Sigmoid colon (tissue), 7 donors: Measurements from ENCODE around the gene SEC23B. TPM values are rescaled to one million over a fixed set of nuclear protein-coding genes. Genes with fewer than 3 reads are reported as not detected.

ENCODE experiments used
- DNase-seq: peaks from one replicate; pipeline ENCODE4 v3.0.0-alpha.2; 2019
- H3K27ac ChIP-seq, 4 donors: fragments of 200-600 bp; sonication (generic); one replicate each; pipeline ENCODE4 v1.5.1; 2016 to 2019; ENCODE audit warnings: mild to moderate bottlenecking in 1 of 4
- H3K27me3 ChIP-seq, 3 donors: fragments of 200-600 bp; sonication (generic); one replicate each; pipeline ENCODE4 v1.5.1; 2019; ENCODE audit warnings: mild to moderate bottlenecking in 1 of 3
- H3K36me3 ChIP-seq, 4 donors: fragments of 200-600 bp; sonication (generic); one replicate each; pipeline ENCODE4 v1.5.1; 2016 to 2019
- H3K4me1 ChIP-seq, 4 donors: fragments of 200-600 bp; sonication (generic); one replicate each; pipeline ENCODE4 v1.5.1; 2017 to 2019
- H3K4me3 ChIP-seq, 4 donors: fragments of 200-600 bp; sonication (generic); one replicate each; pipeline ENCODE4 v1.5.1; 2017 to 2019; ENCODE audit warnings: mild to moderate bottlenecking in 2 of 4, moderate library complexity in 1 of 4
- H3K9me3 ChIP-seq, 4 donors: fragments of 200-600 bp in 3 of 4; sonication (generic) in 3 of 4; one replicate each; pipeline versions ENCODE4 v1.5.1 to v1.6.1; 2013 to 2019
- CTCF ChIP-seq, 4 experiments: fragments of 450-650 bp in 3 of 4; fragments of 200-600 bp in 1 of 4; IDR thresholded peaks; one replicate each; pipeline ENCODE4 v1.5.1; 2016 to 2019; ENCODE audit warnings: antibody characterized with exemption in 4 of 4, mild to moderate bottlenecking in 3 of 4, moderate library complexity in 2 of 4
- EP300 ChIP-seq, 4 donors: sonication (generic); formaldehyde crosslinking; IDR thresholded peaks; one replicate each; pipeline ENCODE4 v1.6.1; 2017; ENCODE audit warnings: antibody characterized with exemption in 4 of 4
- POLR2A ChIP-seq, 2 donors: fragments of 450-650 bp; IDR thresholded peaks; one replicate each; pipeline ENCODE4 v1.6.1; 2016; ENCODE audit warnings: antibody characterized with exemption in 2 of 2, mild to moderate bottlenecking in 2 of 2, moderate library complexity in 2 of 2
- POLR2AphosphoS5 ChIP-seq, 4 donors: sonication (generic); formaldehyde crosslinking; IDR thresholded peaks; one replicate each; pipeline ENCODE4 v1.6.1; 2017; ENCODE audit warnings: antibody characterized with exemption in 4 of 4
- WGBS, 2 donors: extraction: QIAGEN DNeasy Blood & Tissue Kit; methylation state at CpG; one replicate each; pipeline ENCODE4 v1.1.7; 2013; 5-methylcytosine and 5-hydroxymethylcytosine counted together
- intact Hi-C: fragments of 100-400 bp; cut with DNase I; formaldehyde crosslinking; loops from one replicate; pipeline ENCODE4 v1.15.1; 2023
- polyA plus RNA-seq, 3 donors: library from polyadenylated mRNA; stranded (reverse); fragments of 200-250 nt; gene quantifications; one replicate each; pipeline ENCODE4 v1.2.3, GENCODE V29; 2013
- total RNA-seq, 4 donors: library from RNA; depleted of rRNA; stranded (reverse); fragments of >200 nt; gene quantifications; one replicate each; pipeline ENCODE4 v1.1.0, GENCODE V29; 2016
- donor health status: healthy with polysubstance abuse.
- donor health status: Bipolar disorder and iron deficiency.
- donor health status: healthy.

Gene SEC23B
- total and polyA plus RNA-seq, 7 donors: 10.5 to 31.4 (median 14.2) TPM

- no peak for DNase-seq
- Histone ChIP-seq H3K9me3 (no peaks in the 10 kb centered on the region), H3K36me3 (peaks cover 2 to 90% (median 26%) of the 10 kb centered on the region in 4 donors), H3K27me3 (no peaks in the 10 kb centered on the region), H3K4me3 (no peak overlapping the region), H3K4me1 (no peaks in the 10 kb centered on the region), H3K27ac (no peak overlapping the region)
- intact Hi-C loops: no loop called here
- TF ChIP-seq POLR2AphosphoS5 (IDR thresholded peaks at IDR 0.05): no peak
- no peak for TF ChIP-seq POLR2A (IDR thresholded peaks at IDR 0.05)
- no peak for TF ChIP-seq EP300 (IDR thresholded peaks at IDR 0.05)
- no peak for TF ChIP-seq CTCF (IDR thresholded peaks at IDR 0.05)
- WGBS, 2 donors: 87 to 97% methylated on average over 1 of the region's 1 CpG
Observed at GRCh38 chr20:18477218-18477617, 30.5 kb upstream of the SEC23B start.

GRCh38 chr20:18477821-18478220 lies 29.9 kb upstream of the SEC23B start:
- Histone ChIP-seq H3K9me3 (no peaks in the 10 kb centered on the region), H3K4me3 (no peak overlapping the region), H3K27me3 (no peaks in the 10 kb centered on the region), H3K4me1 (no peaks in the 10 kb centered on the region), H3K27ac (no peak overlapping the region), H3K36me3 (peaks cover 8 to 92% (median 30%) of the 10 kb centered on the region in 4 donors)
- intact Hi-C loops: no loop called here
- TF ChIP-seq CTCF (IDR thresholded peaks at IDR 0.05) (no peak), EP300 (IDR thresholded peaks at IDR 0.05) (no peak), POLR2AphosphoS5 (IDR thresholded peaks at IDR 0.05) (no peak), POLR2A (IDR thresholded peaks at IDR 0.05) (no peak)
- no peak for DNase-seq
- WGBS, 2 donors: 93 to 95% methylated on average over 1 of the region's 1 CpG

GRCh38 chr20:18481596-18481995 lies 26.1 kb upstream of the SEC23B start:
- Histone ChIP-seq H3K4me1 (no peaks in the 10 kb centered on the region), H3K9me3 (no peaks in the 10 kb centered on the region), H3K27me3 (no peaks in the 10 kb centered on the region), H3K36me3 (peaks cover 12 to 86% (median 25%) of the 10 kb centered on the region in 4 donors), H3K4me3 (no peak overlapping the region), H3K27ac (no peak overlapping the region)
- intact Hi-C loops: no loop called here
- WGBS, 2 donors: 89 to 94% methylated on average over 4 of the region's 4 CpGs
- no peak for DNase-seq
- TF ChIP-seq CTCF (IDR thresholded peaks at IDR 0.05) (no peak), POLR2AphosphoS5 (IDR thresholded peaks at IDR 0.05) (no peak), EP300 (IDR thresholded peaks at IDR 0.05) (no peak), POLR2A (IDR thresholded peaks at IDR 0.05) (no peak)

GRCh38 chr20:18488301-18488700 lies 19.4 kb upstream of the SEC23B start:
- Histone ChIP-seq H3K9me3 (no peaks in the 10 kb centered on the region), H3K4me3 (no peak overlapping the region), H3K36me3 (peaks cover 0 to 79% (median 15%) of the 10 kb centered on the region in 4 donors), H3K27me3 (no peaks in the 10 kb centered on the region), H3K4me1 (no peaks in the 10 kb centered on the region), H3K27ac (no peak overlapping the region)
- TF ChIP-seq POLR2AphosphoS5 (IDR thresholded peaks at IDR 0.05) (no peak), EP300 (IDR thresholded peaks at IDR 0.05) (no peak), CTCF (IDR thresholded peaks at IDR 0.05) (no peak), POLR2A (IDR thresholded peaks at IDR 0.05) (no peak)
- DNase-seq: no peak
- 98% methylated on average over 3 of the region's 3 CpGs for WGBS, 2 donors
- intact Hi-C loops: no loop called here

- 9 to 28% methylated on average over 7 of the region's 7 CpGs for WGBS, 2 donors
Observed at GRCh38 chr20:18496042-18496441, 11.7 kb upstream of the SEC23B start.

More at GRCh38 chr20:18496042-18496441, 11.7 kb upstream of the SEC23B start:
- Histone ChIP-seq H3K4me1 (peaks cover 0 to 15% (median 14%) of the 10 kb centered on the region in 4 donors), H3K36me3 (peaks cover 0 to 22% (median 5%) of the 10 kb centered on the region in 4 donors), H3K4me3 (peak overlapping the region in 2 of 4 donors; percentile 70 to 72), H3K27me3 (no peaks in the 10 kb centered on the region), H3K27ac (peak overlapping the region in 1 of 4 donors; percentile 73), H3K9me3 (no peaks in the 10 kb centered on the region)
- TF ChIP-seq EP300 (IDR thresholded peaks at IDR 0.05) (no peak), POLR2AphosphoS5 (IDR thresholded peaks at IDR 0.05) (no peak), POLR2A (IDR thresholded peaks at IDR 0.05) (no peak), CTCF (IDR thresholded peaks at IDR 0.05) (no peak)
- no peak for DNase-seq
- intact Hi-C loops: no loop called here
